Suppressor macrophage treated with lipopolysaccharide for 4 hours (primary cell): ENCODE data around the gene ZFYVE1.
"Not testable (repeated sequence)": the region's sequence is repeated elsewhere in the genome, so short reads cannot be mapped to it uniquely, and the experiment has no call there.

ENCODE experiments used
- DNase-seq: peaks from one replicate; pipeline ENCODE4 v3.0.0-alpha.2; 2020

ZFYVE1 gene

GRCh38 chr14:72999316-72999715, 27.6 kb downstream of the ZFYVE1 start:
- no peak for DNase-seq

- DNase-seq, result no peak
Observed at GRCh38 chr14:72998252-72998903, 28.5 kb downstream of the ZFYVE1 start.

- no peak for DNase-seq
Observed at GRCh38 chr14:72996916-72997315, 30.0 kb downstream of the ZFYVE1 start.

- no peak for DNase-seq
Observed at GRCh38 chr14:72990171-72990570, 36.7 kb downstream of the ZFYVE1 start.

GRCh38 chr14:72986857-72987256, 40.0 kb downstream of the ZFYVE1 start:
- DNase-seq, result no peak

- no peak for DNase-seq
Observed at GRCh38 chr14:72986214-72986613, 40.7 kb downstream of the ZFYVE1 start.

GRCh38 chr14:72982146-72982708, 44.7 kb downstream of the ZFYVE1 start:
- DNase-seq, result no peak

- no peak for DNase-seq
Observed at GRCh38 chr14:72980863-72981262, 46.0 kb downstream of the ZFYVE1 start.

- no peak for DNase-seq
Observed at GRCh38 chr14:72978856-72979255, 48.0 kb downstream of the ZFYVE1 start.

- no peak for DNase-seq
Observed at GRCh38 chr14:72975770-72976169, 51.1 kb downstream of the ZFYVE1 start.

GRCh38 chr14:72974661-72975060, 52.2 kb downstream of the ZFYVE1 start:
- no peak for DNase-seq

GRCh38 chr14:72970824-72971434, 56.0 kb downstream of the ZFYVE1 start:
- no peak for DNase-seq

GRCh38 chr14:72970058-72970630, 56.8 kb downstream of the ZFYVE1 start:
- no peak for DNase-seq

GRCh38 chr14:72968316-72968715, 58.6 kb downstream of the ZFYVE1 start:
- no peak for DNase-seq

GRCh38 chr14:72966038-72966437, 60.9 kb downstream of the ZFYVE1 start:
- DNase-seq, result no peak

- no peak for DNase-seq
Observed at GRCh38 chr14:72965249-72965648, 61.7 kb downstream of the ZFYVE1 start.

- DNase-seq, result no peak
Observed at GRCh38 chr14:72962829-72963312, 64.0 kb downstream of the ZFYVE1 start.

GRCh38 chr14:72962336-72962754, 64.6 kb downstream of the ZFYVE1 start:
- not testable (repeated sequence) for DNase-seq

GRCh38 chr14:72961579-72962335, 65.1 kb downstream of the ZFYVE1 start:
- no peak for DNase-seq

GRCh38 chr14:72961016-72961415, 65.9 kb downstream of the ZFYVE1 start:
- DNase-seq, result not testable (repeated sequence)

- DNase-seq, result no peak
Observed at GRCh38 chr14:72958548-72958947, 68.4 kb downstream of the ZFYVE1 start.

GRCh38 chr14:72957213-72957612, 69.7 kb downstream of the ZFYVE1 start:
- no peak for DNase-seq

GRCh38 chr14:72956741-72957140, 70.2 kb downstream of the ZFYVE1 start:
- not testable (repeated sequence) for DNase-seq
